Islet of Langerhans (tissue), 1 donor: ENCODE data around the gene RFTN2.
"Not testable (repeated sequence)": the region's sequence is repeated elsewhere in the genome, so short reads cannot be mapped to it uniquely, and the experiment has no call there.

Experiments used
- FAIRE-seq: peaks from one replicate; lab custom pipeline; 2011; peaks lifted over from hg19 to GRCh38; lab: Jason Lieb, UNC

Gene RFTN2

GRCh38 chr2:197601726-197602125 is 73.7 kb downstream of the RFTN2 start:
- no peak for FAIRE-seq

- no peak for FAIRE-seq
These were observed 75.1 kb downstream of the RFTN2 start for GRCh38 chr2:197600306-197600705.

DNA sequence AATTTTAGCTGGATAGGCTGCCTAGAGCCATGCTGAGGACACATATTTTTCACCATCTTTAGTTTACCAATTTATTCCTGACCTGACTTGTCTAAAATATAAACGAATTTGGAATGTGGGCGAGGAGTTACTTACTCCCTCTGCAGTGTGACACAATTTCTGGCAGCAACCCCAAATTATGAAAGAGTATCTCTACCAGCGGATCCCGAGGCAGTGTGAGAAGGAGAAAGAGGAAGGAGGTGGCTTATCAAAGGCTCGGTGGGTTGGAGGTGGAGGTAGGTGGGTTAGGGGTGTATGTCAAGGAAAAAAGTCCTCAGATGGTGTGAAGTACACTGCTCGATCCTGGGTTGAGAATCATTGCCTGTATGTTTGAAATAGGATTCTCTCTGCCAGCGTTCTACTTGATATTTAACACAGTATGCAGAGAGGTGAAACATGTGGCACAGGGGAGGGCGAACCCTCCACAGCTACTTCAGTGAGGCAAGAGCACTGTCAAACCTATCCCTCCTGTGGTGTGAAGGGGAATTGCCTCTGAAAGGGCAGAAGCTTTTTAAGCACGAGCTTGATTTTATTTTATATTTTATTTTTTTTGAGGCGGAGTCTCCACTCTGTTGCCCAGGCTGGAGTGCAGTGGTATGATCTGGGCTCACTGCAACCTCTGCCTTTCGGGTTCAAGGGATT is 76.0 kb downstream of the RFTN2 start:
- FAIRE-seq, result no peak

DNA sequence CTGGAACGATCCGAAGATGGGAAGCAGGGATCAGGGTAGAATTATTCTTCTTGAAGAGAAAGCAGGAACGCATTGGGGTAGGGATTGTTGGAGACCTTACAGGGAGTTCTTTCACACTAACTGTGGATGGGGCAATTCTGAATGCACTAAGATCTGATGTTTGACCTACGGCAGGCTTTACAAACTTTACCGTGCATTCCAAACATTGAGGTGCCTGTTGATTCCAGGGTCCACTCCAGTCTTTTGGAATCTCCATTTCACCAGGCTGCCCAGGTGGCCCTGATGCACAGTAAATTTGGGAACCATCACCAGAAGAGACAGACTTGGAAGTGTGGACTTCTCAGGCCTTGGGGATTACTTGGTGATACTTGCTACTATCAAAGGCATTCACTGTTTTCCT is 76.9 kb downstream of the RFTN2 start:
- FAIRE-seq, result no peak

GRCh38 chr2:197597166-197597565 is 78.2 kb downstream of the RFTN2 start:
- FAIRE-seq, result no peak

GRCh38 chr2:197596766-197597165 is 78.6 kb downstream of the RFTN2 start:
- FAIRE-seq, result no peak

GRCh38 chr2:197591339-197592072 is 83.9 kb downstream of the RFTN2 start:
- FAIRE-seq, result no peak

- FAIRE-seq, result not testable (repeated sequence)
These were observed 88.1 kb downstream of the RFTN2 start for GRCh38 chr2:197587255-197587654.

- not testable (repeated sequence) for FAIRE-seq
These were observed 95.2 kb downstream of the RFTN2 start for GRCh38 chr2:197580166-197580565.

DNA sequence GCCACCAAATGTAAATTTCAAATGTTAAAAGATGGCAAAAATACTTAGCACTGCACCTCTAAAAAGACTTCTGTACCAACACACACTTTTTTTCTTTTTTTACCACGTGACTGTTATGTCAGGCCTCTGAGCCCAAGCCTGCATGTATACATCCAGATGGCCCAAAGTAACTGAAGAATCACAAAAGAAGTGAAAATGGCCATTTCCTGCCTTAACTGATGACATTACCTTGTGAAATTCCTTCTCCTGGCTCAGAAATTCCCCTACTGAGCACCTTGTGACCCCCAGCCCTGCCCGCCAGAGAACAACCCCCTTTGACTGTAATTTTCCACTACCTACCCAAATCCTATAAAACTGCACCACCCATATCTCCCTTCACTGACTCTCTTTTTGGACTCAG is 97.1 kb downstream of the RFTN2 start:
- FAIRE-seq, result not testable (repeated sequence)

- no peak for FAIRE-seq
These were observed 97.9 kb downstream of the RFTN2 start for GRCh38 chr2:197577446-197577845.

GRCh38 chr2:197576631-197577030 is 98.8 kb downstream of the RFTN2 start:
- no peak for FAIRE-seq

DNA sequence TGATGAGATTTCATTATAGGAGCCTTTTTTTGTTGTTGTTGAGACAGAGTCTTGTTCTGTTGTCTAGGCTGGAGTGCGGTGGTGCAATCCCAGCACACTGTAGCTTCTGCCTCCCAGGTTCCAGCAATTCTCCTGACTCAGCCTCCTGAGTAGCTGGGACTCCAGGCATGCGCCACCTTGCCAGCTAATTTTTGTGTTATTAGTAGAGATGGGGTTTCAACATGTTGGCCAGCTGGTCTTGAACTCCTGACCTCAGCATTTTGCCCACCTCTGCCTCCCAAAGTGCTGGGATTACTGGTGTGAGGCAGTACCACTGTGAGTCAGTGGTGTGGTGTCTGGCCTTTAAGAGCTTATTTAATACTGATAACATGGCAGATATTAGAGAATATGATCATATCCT is 99.4 kb downstream of the RFTN2 start:
- no peak for FAIRE-seq

DNA sequence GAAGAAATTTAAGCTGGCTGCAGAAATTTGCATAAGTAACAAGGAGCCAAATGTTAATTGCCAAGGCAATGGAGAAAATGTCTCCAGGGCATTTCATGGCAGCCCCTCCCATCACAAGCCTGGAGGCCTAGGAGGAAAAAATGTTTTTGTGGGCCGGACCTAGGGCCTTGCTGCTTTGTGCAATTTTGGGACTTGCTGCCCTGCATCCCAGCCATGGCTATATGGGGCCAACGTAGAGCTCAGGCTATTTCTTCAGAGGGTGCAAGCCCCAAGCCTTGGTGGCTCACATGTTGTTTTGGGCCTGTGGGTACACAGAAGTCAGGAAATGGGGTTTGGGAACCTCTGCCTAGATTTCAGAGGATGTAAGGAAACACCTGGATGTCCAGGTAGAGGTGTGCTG is 101.8 kb downstream of the RFTN2 start:
- no peak for FAIRE-seq

DNA sequence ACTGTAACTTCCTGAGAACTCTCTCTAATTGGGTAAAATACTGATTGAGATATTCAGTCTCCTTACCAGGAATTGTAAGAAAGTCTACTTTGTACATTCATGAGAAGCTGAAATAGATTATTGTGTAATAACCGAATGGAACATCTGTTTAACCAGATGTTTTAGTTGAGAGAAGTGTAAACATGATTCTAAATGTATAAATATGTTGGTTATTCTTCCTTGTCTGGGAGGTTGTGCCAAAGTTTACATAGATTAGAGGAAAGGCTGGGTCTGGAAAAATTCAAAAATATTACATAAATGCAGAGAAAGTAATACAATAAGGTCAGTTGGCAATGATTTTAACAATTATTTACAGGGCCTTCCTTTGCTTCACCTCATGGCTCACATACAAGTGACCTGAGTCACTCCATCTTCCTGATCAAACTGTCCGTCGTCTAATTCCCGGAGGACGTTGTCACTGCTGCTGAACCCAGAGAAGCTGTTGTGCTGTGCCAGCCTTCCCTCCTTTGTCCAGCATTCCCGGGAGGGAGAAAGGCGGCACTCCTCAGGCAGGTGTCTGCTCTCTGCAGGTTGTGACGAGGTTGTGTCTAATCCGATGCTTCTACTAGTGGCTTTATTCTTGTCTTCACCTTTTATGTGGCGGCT is 103.6 kb downstream of the RFTN2 start:
- FAIRE-seq, result no peak

- no peak for FAIRE-seq
These were observed 115.2 kb downstream of the RFTN2 start for GRCh38 chr2:197560146-197560665.

DNA sequence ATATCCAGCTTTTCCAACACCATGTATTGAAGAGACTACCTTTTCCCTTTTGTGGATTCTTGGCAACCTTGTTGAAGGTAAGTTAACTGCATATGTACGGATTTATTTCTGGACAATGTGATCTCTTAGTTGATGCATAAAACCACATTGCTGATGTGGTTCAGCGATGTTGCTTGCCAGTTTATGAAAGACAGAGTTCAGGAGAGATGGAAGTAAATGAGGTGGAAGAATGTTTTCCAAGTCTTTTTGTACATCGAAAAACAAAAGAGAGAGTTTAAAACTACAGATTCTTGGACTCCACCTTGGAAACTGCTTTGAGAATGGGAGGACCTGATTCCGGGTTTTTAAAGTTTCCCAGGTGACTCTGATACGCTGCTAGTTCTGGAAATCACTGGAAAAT is 115.7 kb downstream of the RFTN2 start:
- FAIRE-seq, result no peak

GRCh38 chr2:197558393-197558792 is 117.0 kb downstream of the RFTN2 start:
- no peak for FAIRE-seq

GRCh38 chr2:197556456-197556855 is 118.9 kb downstream of the RFTN2 start:
- FAIRE-seq, result no peak

- no peak for FAIRE-seq
These were observed 119.9 kb downstream of the RFTN2 start for GRCh38 chr2:197555467-197555866.

DNA sequence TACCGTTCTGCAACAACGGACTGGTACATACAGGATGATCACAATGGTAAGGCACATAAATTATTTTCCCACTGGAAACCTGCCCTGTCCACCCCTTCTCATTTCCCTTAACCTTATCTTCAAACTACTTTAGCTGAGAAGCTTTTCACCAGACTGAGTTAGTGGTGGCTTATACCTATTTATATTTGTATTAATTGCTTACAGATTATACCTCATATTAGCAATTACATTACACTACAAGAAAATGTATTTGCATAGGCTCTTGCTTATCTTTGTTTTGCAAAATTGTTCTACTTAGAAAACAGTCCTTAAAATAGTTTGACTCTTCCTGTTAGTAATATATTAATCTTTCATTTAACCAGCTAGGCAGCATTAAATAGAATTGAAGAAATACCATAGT is 124.1 kb downstream of the RFTN2 start:
- peak; percentile 41 for FAIRE-seq

GRCh38 chr2:197548582-197548981 is 126.8 kb downstream of the RFTN2 start:
- FAIRE-seq, result no peak
